ENCODE measurements around the gene SMIM41.

- TF ChIP-seq POLR2AphosphoS5 (IDR thresholded peaks at IDR 0.05; ENCODE audit: low read depth, low read length) (no peak), TAF1 (IDR thresholded peaks at IDR 0.05; ENCODE audit: borderline replicate concordance, insufficient read depth, low read length) (no peak), SIN3A (IDR thresholded peaks at IDR 0.05; ENCODE audit: borderline replicate concordance, insufficient read depth, low read length) (no peak)
- TF ChIP-seq, protein P1, sequence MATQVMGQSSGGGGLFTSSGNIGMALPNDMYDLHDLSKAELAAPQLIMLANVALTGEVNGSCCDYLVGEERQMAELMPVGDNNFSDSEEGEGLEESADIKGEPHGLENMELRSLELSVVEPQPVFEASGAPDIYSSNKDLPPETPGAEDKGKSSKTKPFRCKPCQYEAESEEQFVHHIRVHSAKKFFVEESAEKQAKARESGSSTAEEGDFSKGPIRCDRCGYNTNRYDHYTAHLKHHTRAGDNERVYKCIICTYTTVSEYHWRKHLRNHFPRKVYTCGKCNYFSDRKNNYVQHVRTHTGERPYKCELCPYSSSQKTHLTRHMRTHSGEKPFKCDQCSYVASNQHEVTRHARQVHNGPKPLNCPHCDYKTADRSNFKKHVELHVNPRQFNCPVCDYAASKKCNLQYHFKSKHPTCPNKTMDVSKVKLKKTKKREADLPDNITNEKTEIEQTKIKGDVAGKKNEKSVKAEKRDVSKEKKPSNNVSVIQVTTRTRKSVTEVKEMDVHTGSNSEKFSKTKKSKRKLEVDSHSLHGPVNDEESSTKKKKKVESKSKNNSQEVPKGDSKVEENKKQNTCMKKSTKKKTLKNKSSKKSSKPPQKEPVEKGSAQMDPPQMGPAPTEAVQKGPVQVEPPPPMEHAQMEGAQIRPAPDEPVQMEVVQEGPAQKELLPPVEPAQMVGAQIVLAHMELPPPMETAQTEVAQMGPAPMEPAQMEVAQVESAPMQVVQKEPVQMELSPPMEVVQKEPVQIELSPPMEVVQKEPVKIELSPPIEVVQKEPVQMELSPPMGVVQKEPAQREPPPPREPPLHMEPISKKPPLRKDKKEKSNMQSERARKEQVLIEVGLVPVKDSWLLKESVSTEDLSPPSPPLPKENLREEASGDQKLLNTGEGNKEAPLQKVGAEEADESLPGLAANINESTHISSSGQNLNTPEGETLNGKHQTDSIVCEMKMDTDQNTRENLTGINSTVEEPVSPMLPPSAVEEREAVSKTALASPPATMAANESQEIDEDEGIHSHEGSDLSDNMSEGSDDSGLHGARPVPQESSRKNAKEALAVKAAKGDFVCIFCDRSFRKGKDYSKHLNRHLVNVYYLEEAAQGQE (IDR thresholded peaks at IDR 0.05; ENCODE audit: insufficient read depth in 1 of 2, low read depth in 2 of 2, low read length in 2 of 2), result no peak
Measured at GRCh38 chr12:52121824-52122539, 42.5 kb downstream of the SMIM41 start.

All from PFSK-1 (cell line).